Thoracic aorta (tissue), 2 donors: ENCODE measurements around the gene NLK. TPM values are rescaled to one million over a fixed set of nuclear protein-coding genes. Genes with fewer than 3 reads are reported as not detected.
"Not testable (repeated sequence)": the region's sequence is repeated elsewhere in the genome, so short reads cannot be mapped to it uniquely, and the experiment has no call there.

Experiments used
- ATAC-seq: fragments of 150-250 bp; one replicate; pipeline ENCODE4 v1.8.0; 2017; ENCODE audit warnings: low read depth; ENCODE audit not compliant: insufficient number of reproducible peaks, low FRiP score
- DNase-seq: peaks from one replicate; pipeline ENCODE4 v3.0.0-alpha.2; 2020; ENCODE audit warnings: low spot score
- H3K27ac ChIP-seq, 2 donors: fragments of 200-600 bp; sonication (generic); 1 replicate in 1 of 2; 2 replicates in 1 of 2; pipeline ENCODE4 v1.5.1; 2016; ENCODE audit warnings: mild to moderate bottlenecking in 2 of 2, moderate library complexity in 2 of 2
- H3K27me3 ChIP-seq: fragments of 200-600 bp; sonication (generic); replicated peaks from 2 replicates; pipeline ENCODE4 v1.6.0; 2016; ENCODE audit warnings: mild to moderate bottlenecking; ENCODE audit not compliant: insufficient read depth
- H3K36me3 ChIP-seq: fragments of 200-600 bp; sonication (generic); one replicate; pipeline ENCODE4 v1.5.1; 2016
- H3K4me1 ChIP-seq, 2 donors: fragments of 200-600 bp; sonication (generic); 1 replicate in 1 of 2; 2 replicates in 1 of 2; pipeline versions ENCODE4 v1.5.1 to v1.6.0; 2016; ENCODE audit warnings: low read depth in 2 of 2, mild to moderate bottlenecking in 1 of 2; ENCODE audit not compliant: control insufficient read depth in 1 of 2
- H3K4me3 ChIP-seq: fragments of 200-600 bp; sonication (generic); 2 replicates; pipeline ENCODE4 v1.5.1; 2016; ENCODE audit warnings: mild to moderate bottlenecking
- H3K9me3 ChIP-seq: fragments of 200-600 bp; sonication (generic); 2 replicates; pipeline ENCODE4 v1.5.1; 2016
- CTCF ChIP-seq: fragments of 200-600 bp; sonication (generic); IDR thresholded peaks from one replicate; pipeline ENCODE4 v1.5.1; 2019; ENCODE audit warnings: antibody characterized with exemption
- total RNA-seq, 2 donors: library from RNA; depleted of rRNA; stranded (reverse); fragments of >200 nt; gene quantifications; one replicate each; pipeline versions ENCODE4 v1.1.0 to v1.2.3, GENCODE V29; 2016

NLK gene
- total RNA-seq, 2 donors from 2014 or later = 10.3 to 23.0 TPM

GRCh38 chr17:28181568-28181967 is 139.1 kb downstream of the NLK start:
- no peak for ATAC-seq
- Histone ChIP-seq H3K27ac (no peak overlapping the region), H3K4me1 (no peaks in the 10 kb centered on the region), H3K27me3 (no peaks in the 10 kb centered on the region), H3K4me3 (no peak overlapping the region), H3K36me3 (peaks cover 11% of the 10 kb centered on the region), H3K9me3 (no peaks in the 10 kb centered on the region)
- TF ChIP-seq CTCF = no peak
- DNase-seq = no peak

- Histone ChIP-seq H3K27me3 (no peaks in the 10 kb centered on the region), H3K36me3 (peaks cover 12% of the 10 kb centered on the region), H3K27ac (no peak overlapping the region), H3K4me1 (no peaks in the 10 kb centered on the region), H3K4me3 (no peak overlapping the region), H3K9me3 (no peaks in the 10 kb centered on the region)
- ATAC-seq (no peak), DNase-seq (no peak)
- TF ChIP-seq CTCF = no peak
These were observed 140.1 kb downstream of the NLK start for GRCh38 chr17:28182559-28182958.

GRCh38 chr17:28185658-28186057 is 143.2 kb downstream of the NLK start:
- DNase-seq (no peak), ATAC-seq (no peak)
- H3K4me1 ChIP-seq = no peaks in the 10 kb centered on the region
- H3K27ac ChIP-seq = no peak overlapping the region
- no peaks in the 10 kb centered on the region for H3K27me3 ChIP-seq
- no peak for TF ChIP-seq CTCF
- H3K4me3 ChIP-seq = no peak overlapping the region
- no peaks in the 10 kb centered on the region for H3K9me3 ChIP-seq
- H3K36me3 ChIP-seq = peaks cover 12% of the 10 kb centered on the region

- not testable (repeated sequence) for H3K27ac ChIP-seq, H3K4me1 ChIP-seq, ATAC-seq, H3K4me3 ChIP-seq, H3K27me3 ChIP-seq, DNase-seq, H3K9me3 ChIP-seq
- peaks cover 12% of the 10 kb centered on the region for H3K36me3 ChIP-seq
These were observed 144.0 kb downstream of the NLK start for GRCh38 chr17:28186472-28186871.

GRCh38 chr17:28187931-28188330 is 145.5 kb downstream of the NLK start:
- H3K9me3 ChIP-seq = no peaks in the 10 kb centered on the region
- TF ChIP-seq CTCF = no peak
- DNase-seq (no peak), ATAC-seq (no peak)
- H3K4me1 ChIP-seq = no peaks in the 10 kb centered on the region
- H3K27ac ChIP-seq = no peak overlapping the region
- H3K36me3 ChIP-seq = peaks cover 12% of the 10 kb centered on the region
- no peaks in the 10 kb centered on the region for H3K27me3 ChIP-seq
- no peak overlapping the region for H3K4me3 ChIP-seq

GRCh38 chr17:28188841-28189263 is 146.4 kb downstream of the NLK start:
- DNase-seq = no peak
- Histone ChIP-seq H3K4me1 (no peaks in the 10 kb centered on the region), H3K27ac (no peak overlapping the region), H3K27me3 (no peaks in the 10 kb centered on the region), H3K4me3 (no peak overlapping the region), H3K9me3 (no peaks in the 10 kb centered on the region), H3K36me3 (peaks cover 12% of the 10 kb centered on the region)
- TF ChIP-seq CTCF = no peak
- no peak for ATAC-seq
